NB4 (cell line): ENCODE measurements around the gene INPP5E.

ENCODE experiments used
- DNase-seq: peaks from one replicate; pipeline ENCODE4 v3.0.0; 2010; ENCODE audit warnings: low read depth
- H3K4me3 ChIP-seq: one replicate; pipeline ENCODE4 v1.5.1; 2011; ENCODE audit warnings: mild to moderate bottlenecking, low read depth, low read length, moderate library complexity
- CTCF ChIP-seq: IDR thresholded peaks from one replicate; pipeline ENCODE4 v1.5.1; 2012; ENCODE audit warnings: low read depth, low read length
- MAX ChIP-seq: IDR thresholded peaks from 2 replicates; pipeline ENCODE4 v1.6.1; 2011; ENCODE audit warnings: low read depth, low read length
- MYC ChIP-seq: IDR thresholded peaks from 2 replicates; pipeline ENCODE4 v1.6.1; 2011; ENCODE audit warnings: low read depth, low read length
- POLR2A ChIP-seq: IDR thresholded peaks from 2 replicates; pipeline ENCODE4 v1.6.1; 2011; ENCODE audit warnings: mild to moderate bottlenecking; ENCODE audit not compliant: insufficient read length; ENCODE audit errors: extremely low read depth

Gene INPP5E

GRCh38 chr9:136394312-136395019, 45.2 kb downstream of the INPP5E start:
- TF ChIP-seq MYC, result no peak
- no peak for TF ChIP-seq POLR2A
- TF ChIP-seq CTCF, result no peak
- no peak for TF ChIP-seq MAX
- no peak for DNase-seq
- H3K4me3 ChIP-seq, result no peak overlapping the region

GRCh38 chr9:136393531-136393930, 46.1 kb downstream of the INPP5E start:
- no peak overlapping the region for H3K4me3 ChIP-seq
- no peak for DNase-seq
- TF ChIP-seq POLR2A, result no peak
- no peak for TF ChIP-seq MAX
- TF ChIP-seq MYC, result no peak
- TF ChIP-seq CTCF, result no peak

- DNase-seq, result no peak
- H3K4me3 ChIP-seq, result no peak overlapping the region
- no peak for TF ChIP-seq MAX
Measured at GRCh38 chr9:136392538-136393449, 46.9 kb downstream of the INPP5E start.

GRCh38 chr9:136391737-136392537, 47.7 kb downstream of the INPP5E start:
- TF ChIP-seq MYC, result no peak
- no peak for TF ChIP-seq CTCF
- no peak for TF ChIP-seq POLR2A
- no peak for TF ChIP-seq MAX
- no peak for DNase-seq
- H3K4me3 ChIP-seq, result no peak overlapping the region

- TF ChIP-seq MAX, result no peak
- no peak overlapping the region for H3K4me3 ChIP-seq
- no peak for DNase-seq
Measured at GRCh38 chr9:136389396-136389795, 50.2 kb downstream of the INPP5E start.

- no peak for DNase-seq
- H3K4me3 ChIP-seq, result no peak overlapping the region
- no peak for TF ChIP-seq MYC
Measured at GRCh38 chr9:136387217-136387616, 52.4 kb downstream of the INPP5E start.

- peak; percentile 93 for DNase-seq
- TF ChIP-seq MAX (peak; percentile 90), CTCF (no peak), MYC (peak; percentile 88)
- no peak overlapping the region for H3K4me3 ChIP-seq
Measured at GRCh38 chr9:136386018-136386417, 53.6 kb downstream of the INPP5E start.
